ENCODE data around the gene LAD1. TPM values are rescaled to one million over a fixed set of nuclear protein-coding genes. Genes with fewer than 3 reads are reported as not detected.
A peak's percentile ranks its signal among the peaks of the same experiment; 100 is the strongest.

The LAD1 gene
- total and polyA plus RNA-seq, 2 of the 13 experiments (the other 11 are each of a cell fraction or from before 2014, with no cell fraction given) = 10.8 to 65.6 TPM

GRCh38 chr1:201399352-201400126 is 415 bp upstream of the LAD1 start (continued):
- peak; percentile 70; the same call in 1 of the 2 replicates for TF ChIP-seq BRD4 (CRISPR knock-in tag; IDR thresholded peaks at IDR 0.05)
- no peak for TF ChIP-seq IRF2 (CRISPR knock-in tag; IDR thresholded peaks at IDR 0.05)
- no peak for TF ChIP-seq SIX4 (CRISPR knock-in tag; IDR thresholded peaks at IDR 0.05)
- peak; percentile 40; the same call in 1 of the 2 replicates for TF ChIP-seq SKIL (CRISPR knock-in tag; IDR thresholded peaks at IDR 0.05; ENCODE audit: borderline replicate concordance)
- peak; percentile 39; the same call in 1 of the 2 replicates for TF ChIP-seq NFYB (CRISPR knock-in tag; IDR thresholded peaks at IDR 0.05)
- no peak for TF ChIP-seq NPAS2 (CRISPR knock-in tag; IDR thresholded peaks at IDR 0.05; ENCODE audit: borderline replicate concordance)
- TF ChIP-seq ZBED4 (CRISPR knock-in tag; IDR thresholded peaks at IDR 0.05; ENCODE audit: borderline replicate concordance) = peak; percentile 84
- no peak for TF ChIP-seq RFXANK (CRISPR knock-in tag; IDR thresholded peaks at IDR 0.05)
- no peak for TF ChIP-seq PTBP1 (IDR thresholded peaks at IDR 0.05; ENCODE audit: low read depth, low read length, poor library complexity, severe bottlenecking)
- TF ChIP-seq GTF2F1 (IDR thresholded peaks at IDR 0.05; ENCODE audit: low read length) = no peak
- no peak for TF ChIP-seq NRL (CRISPR knock-in tag; IDR thresholded peaks at IDR 0.05; ENCODE audit: borderline replicate concordance)
- no peak for TF ChIP-seq SRSF9 (IDR thresholded peaks at IDR 0.05; ENCODE audit: borderline replicate concordance, insufficient read depth, low read depth, low read length, poor library complexity, severe bottlenecking)
- peak; percentile 21; the same call in 1 of the 2 replicates for TF ChIP-seq HINFP (CRISPR knock-in tag; IDR thresholded peaks at IDR 0.05; ENCODE audit: low read depth)
- TF ChIP-seq ZNF580 (CRISPR knock-in tag; IDR thresholded peaks at IDR 0.05; ENCODE audit: borderline replicate concordance, low read depth) = no peak; the same call in 1 of the 2 replicates
- peak; percentile 25; the same call in 1 of the 2 replicates for TF ChIP-seq LBX2 (CRISPR knock-in tag; IDR thresholded peaks at IDR 0.05; ENCODE audit: borderline replicate concordance)
- 0 out of 2 replicates have a peak, but pooled peaks have one; percentile 35 for TF ChIP-seq HNRNPL (IDR thresholded peaks at IDR 0.05; ENCODE audit: low read depth, low read length)
- 0 out of 2 replicates have a peak, but pooled peaks have one; percentile 50 for TF ChIP-seq NCOR1 (IDR thresholded peaks at IDR 0.05; ENCODE audit: borderline replicate concordance, low read length)
- TF ChIP-seq IKZF5 (CRISPR knock-in tag; IDR thresholded peaks at IDR 0.05) = no peak
- 0 out of 2 replicates have a peak, but pooled peaks have one; percentile 23 for TF ChIP-seq ZNF446 (CRISPR knock-in tag; IDR thresholded peaks at IDR 0.05)

Data from HepG2 (cell line).